ENCODE data around the gene LRIG3. TPM values are rescaled to one million over a fixed set of nuclear protein-coding genes. Genes with fewer than 3 reads are reported as not detected.

The LRIG3 gene
- total RNA-seq, 1 donor from 2014 or later = 249 TPM

GRCh38 chr12:58919231-58920101 is 838 bp downstream of the LRIG3 start:
- peaks cover 19% of the 10 kb centered on the region for H3K36me3 Mint-ChIP-seq (ENCODE audit: unreplicated experiment)
- peaks cover 37% of the 10 kb centered on the region for H3K4me1 Mint-ChIP-seq (ENCODE audit: unreplicated experiment)
- no peaks in the 10 kb centered on the region for H3K9me3 Mint-ChIP-seq (ENCODE audit: unreplicated experiment)
- no peaks in the 10 kb centered on the region for H3K27me3 Mint-ChIP-seq (ENCODE audit: unreplicated experiment)
- TF ChIP-seq CTCF (IDR thresholded peaks at IDR 0.05) = no peak
- DNase-seq (ENCODE audit: extremely low spot score, unreplicated experiment) = no peak
- H3K4me3 Mint-ChIP-seq (ENCODE audit: unreplicated experiment) = peak overlapping the region; percentile 84
- H3K27ac Mint-ChIP-seq (ENCODE audit: unreplicated experiment) = peak overlapping the region; percentile 97

GRCh38 chr12:58918469-58918844 is 1.8 kb downstream of the LRIG3 start:
- Mint-ChIP-seq H3K36me3 (ENCODE audit: unreplicated experiment) (peaks cover 28% of the 10 kb centered on the region), H3K27ac (ENCODE audit: unreplicated experiment) (peak overlapping the region; percentile 97), H3K4me3 (ENCODE audit: unreplicated experiment) (peak overlapping the region; percentile 84), H3K27me3 (ENCODE audit: unreplicated experiment) (no peaks in the 10 kb centered on the region), H3K4me1 (ENCODE audit: unreplicated experiment) (peaks cover 47% of the 10 kb centered on the region), H3K9me3 (ENCODE audit: unreplicated experiment) (no peaks in the 10 kb centered on the region)
- no peak for TF ChIP-seq CTCF (IDR thresholded peaks at IDR 0.05)
- no peak for DNase-seq (ENCODE audit: extremely low spot score, unreplicated experiment)

DNA sequence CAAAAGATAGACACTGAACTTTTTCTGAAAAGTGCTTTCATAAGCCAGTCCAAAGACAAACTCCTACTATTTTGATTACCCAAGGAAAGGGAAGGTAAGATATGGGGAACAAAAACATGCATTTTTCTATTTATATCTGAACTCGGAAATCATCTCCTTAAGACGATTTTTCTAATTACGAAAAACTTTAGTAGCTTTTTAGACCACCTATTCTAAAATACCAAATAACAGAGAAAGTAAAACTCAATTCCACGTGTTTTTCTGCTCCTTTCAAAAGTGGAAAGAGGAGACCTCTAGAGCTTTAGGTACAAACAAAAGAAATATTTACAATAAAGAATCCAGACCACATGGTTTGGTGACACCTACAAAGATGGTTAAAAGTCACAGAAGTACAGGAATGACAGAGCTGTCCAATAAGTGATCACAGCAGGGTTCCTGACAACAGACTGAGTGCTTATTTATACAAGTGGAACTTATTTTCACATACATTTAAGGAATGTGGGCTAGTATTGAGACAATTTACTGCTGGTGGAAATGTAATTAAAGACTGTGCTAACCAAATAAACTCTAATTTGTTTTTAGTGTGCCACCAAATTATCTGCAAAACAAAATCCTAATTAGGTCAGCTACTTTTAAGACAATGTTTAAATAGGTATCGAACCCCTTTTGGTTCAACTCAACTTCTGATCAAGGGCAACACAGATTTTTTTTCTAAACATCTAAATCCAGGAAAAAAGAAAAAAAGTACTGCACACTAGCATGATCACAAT is 2.4 kb downstream of the LRIG3 start:
- H3K36me3 Mint-ChIP-seq (ENCODE audit: unreplicated experiment) = peaks cover 32% of the 10 kb centered on the region
- no peak for DNase-seq (ENCODE audit: extremely low spot score, unreplicated experiment)
- H3K4me3 Mint-ChIP-seq (ENCODE audit: unreplicated experiment) = peak overlapping the region; percentile 84
- peak overlapping the region; percentile 97 for H3K27ac Mint-ChIP-seq (ENCODE audit: unreplicated experiment)
- H3K27me3 Mint-ChIP-seq (ENCODE audit: unreplicated experiment) = no peaks in the 10 kb centered on the region
- TF ChIP-seq CTCF (IDR thresholded peaks at IDR 0.05) = no peak
- H3K4me1 Mint-ChIP-seq (ENCODE audit: unreplicated experiment) = peaks cover 50% of the 10 kb centered on the region
- no peaks in the 10 kb centered on the region for H3K9me3 Mint-ChIP-seq (ENCODE audit: unreplicated experiment)

- Mint-ChIP-seq H3K27ac (ENCODE audit: unreplicated experiment) (peak overlapping the region; percentile 97), H3K9me3 (ENCODE audit: unreplicated experiment) (no peaks in the 10 kb centered on the region), H3K27me3 (ENCODE audit: unreplicated experiment) (no peaks in the 10 kb centered on the region), H3K4me1 (ENCODE audit: unreplicated experiment) (peaks cover 55% of the 10 kb centered on the region), H3K36me3 (ENCODE audit: unreplicated experiment) (peaks cover 39% of the 10 kb centered on the region), H3K4me3 (ENCODE audit: unreplicated experiment) (peak overlapping the region; percentile 84)
- no peak for TF ChIP-seq CTCF (IDR thresholded peaks at IDR 0.05)
- no peak for DNase-seq (ENCODE audit: extremely low spot score, unreplicated experiment)
These were observed 3.3 kb downstream of the LRIG3 start for GRCh38 chr12:58916921-58917511.
